ENCODE measurements around the gene ADH5. TPM values are rescaled to one million over a fixed set of nuclear protein-coding genes. Genes with fewer than 3 reads are reported as not detected.

The ADH5 gene
- total RNA-seq, 1 experiment from 2014 or later = 163 TPM

DNA sequence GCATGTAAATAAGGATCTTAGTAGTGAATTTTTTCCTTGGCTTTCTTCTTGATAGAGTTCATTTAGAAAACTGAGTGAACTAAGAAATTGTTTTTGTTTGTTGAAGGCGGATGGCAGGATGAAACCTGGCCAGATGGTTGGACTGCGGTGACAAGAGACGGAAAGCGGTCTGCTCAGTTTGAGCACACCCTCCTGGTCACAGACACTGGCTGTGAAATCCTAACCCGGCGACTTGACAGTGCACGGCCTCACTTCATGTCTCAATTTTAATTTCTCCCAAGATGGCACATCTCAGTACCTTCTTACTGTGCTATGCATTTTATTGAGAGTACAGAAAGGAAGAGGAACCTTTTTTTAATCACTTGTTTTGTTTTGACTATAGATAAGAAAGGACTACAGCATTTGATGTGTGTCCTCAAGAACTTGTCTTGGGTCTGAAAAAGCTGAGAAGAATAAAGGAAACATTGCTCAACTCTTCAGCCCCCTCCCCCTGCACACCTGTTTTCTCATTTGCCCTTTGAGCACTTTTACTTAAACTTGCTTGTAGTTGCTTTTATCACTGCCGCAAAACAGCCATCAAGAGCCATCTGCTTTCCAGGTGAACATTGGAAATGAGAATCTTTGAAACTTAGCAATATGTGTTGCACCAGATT lies 27.4 kb downstream of the ADH5 start:
- Histone ChIP-seq H3K4me1 (ENCODE audit: control insufficient read depth in 1 of 2, insufficient read depth in 2 of 2, low read length in 2 of 2) (peaks cover 22 to 40% of the 10 kb centered on the region in 2 experiments), H3K27me3 (ENCODE audit: insufficient read depth, low read length) (no peaks in the 10 kb centered on the region), H3K27ac (ENCODE audit: low read depth, low read length) (peak overlapping the region; percentile 76; the same call in 1 of the 2 replicates), H3K4me3 (replicated peaks in 1 of 2; ENCODE audit: low read depth in 1 of 2, low read length in 2 of 2) (no peak overlapping the region), H2AFZ (ENCODE audit: low read depth, low read length, poor library complexity, severe bottlenecking) (no peak overlapping the region), H3K9me2 (ENCODE audit: insufficient read depth) (no peaks in the 10 kb centered on the region), H4K20me1 (ENCODE audit: insufficient read depth) (no peaks in the 10 kb centered on the region), H3K79me2 (ENCODE audit: insufficient read depth, low read length) (peaks cover 16% of the 10 kb centered on the region; the same call in 1 of the 2 replicates), H3K4me2 (ENCODE audit: low read length) (peak overlapping the region; percentile 57), H3K9me3 (ENCODE audit: control insufficient read depth in 1 of 2, insufficient read depth in 1 of 2, low read depth in 1 of 2, low read length in 2 of 2) (no peaks in the 10 kb centered on the region), H3K36me3 (ENCODE audit: control insufficient read depth in 1 of 2, insufficient read depth in 2 of 2, low read length in 2 of 2) (peaks cover 9 to 31% of the 10 kb centered on the region in 2 experiments; a peak in 3 of 4 replicates), H3K9ac (ENCODE audit: low read length) (peak overlapping the region; percentile 40; the same call in 1 of the 2 replicates)
- ChIA-PET RAD21 (ENCODE audit: low non-redundant PET in 1 of 2, low total read pairs in 2 of 2, uncharacterized antibody in 2 of 2, unreplicated experiment in 2 of 2) (interaction anchor here in 1 of 2 experiments (0.6 kb wide), 1 partner anchor 833 kb away, joined by 3 read pairs; no protein-coding TSS in a partner anchor), POLR2A (no interaction called here), CTCF (interaction anchor here (1.3 kb wide), 1 partner anchor 66 kb away, joined by 4 read pairs; no protein-coding TSS in a partner anchor)
- DNase-seq (ENCODE audit: low read depth, low spot score) (no peak), ATAC-seq (no peak)
- TF ChIP-seq EZH2 (IDR thresholded peaks at IDR 0.05) = no peak
- no peak for TF ChIP-seq EGR1 (IDR thresholded peaks at IDR 0.05; ENCODE audit: low read depth)
- no peak for TF ChIP-seq JUND (IDR thresholded peaks at IDR 0.05)
- TF ChIP-seq, protein P1, sequence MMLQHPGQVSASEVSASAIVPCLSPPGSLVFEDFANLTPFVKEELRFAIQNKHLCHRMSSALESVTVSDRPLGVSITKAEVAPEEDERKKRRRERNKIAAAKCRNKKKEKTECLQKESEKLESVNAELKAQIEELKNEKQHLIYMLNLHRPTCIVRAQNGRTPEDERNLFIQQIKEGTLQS (IDR thresholded peaks at IDR 0.05) = no peak
- TF ChIP-seq CEBPB (IDR thresholded peaks at IDR 0.05; ENCODE audit: low read depth) = no peak
- TF ChIP-seq YY1 (IDR thresholded peaks at IDR 0.05; ENCODE audit: extremely low read depth, insufficient replicate concordance, low read depth, low read length) = no peak
- TF ChIP-seq SRF (IDR thresholded peaks at IDR 0.05; ENCODE audit: low read depth) = no peak
- TF ChIP-seq, protein P2, sequence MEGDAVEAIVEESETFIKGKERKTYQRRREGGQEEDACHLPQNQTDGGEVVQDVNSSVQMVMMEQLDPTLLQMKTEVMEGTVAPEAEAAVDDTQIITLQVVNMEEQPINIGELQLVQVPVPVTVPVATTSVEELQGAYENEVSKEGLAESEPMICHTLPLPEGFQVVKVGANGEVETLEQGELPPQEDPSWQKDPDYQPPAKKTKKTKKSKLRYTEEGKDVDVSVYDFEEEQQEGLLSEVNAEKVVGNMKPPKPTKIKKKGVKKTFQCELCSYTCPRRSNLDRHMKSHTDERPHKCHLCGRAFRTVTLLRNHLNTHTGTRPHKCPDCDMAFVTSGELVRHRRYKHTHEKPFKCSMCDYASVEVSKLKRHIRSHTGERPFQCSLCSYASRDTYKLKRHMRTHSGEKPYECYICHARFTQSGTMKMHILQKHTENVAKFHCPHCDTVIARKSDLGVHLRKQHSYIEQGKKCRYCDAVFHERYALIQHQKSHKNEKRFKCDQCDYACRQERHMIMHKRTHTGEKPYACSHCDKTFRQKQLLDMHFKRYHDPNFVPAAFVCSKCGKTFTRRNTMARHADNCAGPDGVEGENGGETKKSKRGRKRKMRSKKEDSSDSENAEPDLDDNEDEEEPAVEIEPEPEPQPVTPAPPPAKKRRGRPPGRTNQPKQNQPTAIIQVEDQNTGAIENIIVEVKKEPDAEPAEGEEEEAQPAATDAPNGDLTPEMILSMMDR (IDR thresholded peaks at IDR 0.05 in 2 of 3, conservative IDR thresholded peaks at IDR 0.05 in 1 of 3; ENCODE audit: borderline replicate concordance in 1 of 3, insufficient read depth in 1 of 3, low read depth in 2 of 3, low read length in 2 of 3) = no peak
- no peak for TF ChIP-seq SP1 (IDR thresholded peaks at IDR 0.05; ENCODE audit: low read depth)
- TF ChIP-seq CBX3 (IDR thresholded peaks at IDR 0.05; ENCODE audit: low read depth) = no peak
- TF ChIP-seq, protein P3, sequence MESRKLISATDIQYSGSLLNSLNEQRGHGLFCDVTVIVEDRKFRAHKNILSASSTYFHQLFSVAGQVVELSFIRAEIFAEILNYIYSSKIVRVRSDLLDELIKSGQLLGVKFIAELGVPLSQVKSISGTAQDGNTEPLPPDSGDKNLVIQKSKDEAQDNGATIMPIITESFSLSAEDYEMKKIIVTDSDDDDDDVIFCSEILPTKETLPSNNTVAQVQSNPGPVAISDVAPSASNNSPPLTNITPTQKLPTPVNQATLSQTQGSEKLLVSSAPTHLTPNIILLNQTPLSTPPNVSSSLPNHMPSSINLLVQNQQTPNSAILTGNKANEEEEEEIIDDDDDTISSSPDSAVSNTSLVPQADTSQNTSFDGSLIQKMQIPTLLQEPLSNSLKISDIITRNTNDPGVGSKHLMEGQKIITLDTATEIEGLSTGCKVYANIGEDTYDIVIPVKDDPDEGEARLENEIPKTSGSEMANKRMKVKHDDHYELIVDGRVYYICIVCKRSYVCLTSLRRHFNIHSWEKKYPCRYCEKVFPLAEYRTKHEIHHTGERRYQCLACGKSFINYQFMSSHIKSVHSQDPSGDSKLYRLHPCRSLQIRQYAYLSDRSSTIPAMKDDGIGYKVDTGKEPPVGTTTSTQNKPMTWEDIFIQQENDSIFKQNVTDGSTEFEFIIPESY (IDR thresholded peaks at IDR 0.05; ENCODE audit: extremely low read depth, insufficient replicate concordance, low read length) = no peak
- TF ChIP-seq, protein P4, sequence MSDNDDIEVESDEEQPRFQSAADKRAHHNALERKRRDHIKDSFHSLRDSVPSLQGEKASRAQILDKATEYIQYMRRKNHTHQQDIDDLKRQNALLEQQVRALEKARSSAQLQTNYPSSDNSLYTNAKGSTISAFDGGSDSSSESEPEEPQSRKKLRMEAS (IDR thresholded peaks at IDR 0.05) = no peak
- intact Hi-C loops (cut with micrococcal nuclease) = no loop called here
- no TSS peak for BruUV-seq (replicated peaks)

Measured in HCT116 (cell line).